Colonic mucosa (tissue), 4 donors: ENCODE measurements around the gene COX14. TPM values are rescaled to one million over a fixed set of nuclear protein-coding genes. Genes with fewer than 3 reads are reported as not detected.

Experiments used
- DNase-seq: peaks from one replicate; pipeline ENCODE4 v3.0.0-alpha.2; 2020
- H3K27ac ChIP-seq: fragments of 200-600 bp; one replicate; pipeline ENCODE4 v1.8.0; 2021
- H3K27me3 ChIP-seq: fragments of 200-600 bp; one replicate; pipeline ENCODE4 v1.8.0; 2021
- H3K36me3 ChIP-seq: fragments of 200-600 bp; one replicate; pipeline ENCODE4 v1.8.0; 2021
- H3K4me1 ChIP-seq: fragments of 200-600 bp; one replicate; pipeline ENCODE4 v1.8.0; 2021; ENCODE audit warnings: mild to moderate bottlenecking
- H3K4me3 ChIP-seq: fragments of 200-600 bp; one replicate; pipeline ENCODE4 v1.8.0; 2021
- H3K9ac ChIP-seq, 2 donors: one replicate each; pipeline ENCODE4 v1.7.0; 2013; ENCODE audit warnings: control low read depth in 2 of 2, low read depth in 2 of 2, low read length in 2 of 2
- H3K9me3 ChIP-seq: fragments of 200-600 bp; one replicate; pipeline ENCODE4 v1.8.0; 2021
- intact Hi-C: fragments of 100-400 bp; cut with DNase I; formaldehyde crosslinking; loops from one replicate; pipeline ENCODE4 v1.14.1; 2022
- total RNA-seq, 2 donors: library from RNA; stranded (reverse); fragmentation: NEBNext Ultra II Directional in 1 of 2; extraction: Animal tissue kit (Norgen Biotek cat#: 25700) in 1 of 2; gene quantifications; one replicate each; pipeline ENCODE4 v1.2.1, GENCODE V29; 2021
- TF ChIP-seq, protein P1 (sequence below): fragments of 200-600 bp; IDR thresholded peaks from one replicate; pipeline ENCODE4 v1.8.0; 2022; ENCODE audit warnings: antibody characterized with exemption, mild to moderate bottlenecking
- donor health status: healthy.
- donor health status: DM: no; HTN: no; CAD: no.
- donor health status: DM: no; HTN: no; CAD: no.

Gene COX14
- total RNA-seq: 10 to 100 TPM; 74.4 to 86.8 TPM

DNA sequence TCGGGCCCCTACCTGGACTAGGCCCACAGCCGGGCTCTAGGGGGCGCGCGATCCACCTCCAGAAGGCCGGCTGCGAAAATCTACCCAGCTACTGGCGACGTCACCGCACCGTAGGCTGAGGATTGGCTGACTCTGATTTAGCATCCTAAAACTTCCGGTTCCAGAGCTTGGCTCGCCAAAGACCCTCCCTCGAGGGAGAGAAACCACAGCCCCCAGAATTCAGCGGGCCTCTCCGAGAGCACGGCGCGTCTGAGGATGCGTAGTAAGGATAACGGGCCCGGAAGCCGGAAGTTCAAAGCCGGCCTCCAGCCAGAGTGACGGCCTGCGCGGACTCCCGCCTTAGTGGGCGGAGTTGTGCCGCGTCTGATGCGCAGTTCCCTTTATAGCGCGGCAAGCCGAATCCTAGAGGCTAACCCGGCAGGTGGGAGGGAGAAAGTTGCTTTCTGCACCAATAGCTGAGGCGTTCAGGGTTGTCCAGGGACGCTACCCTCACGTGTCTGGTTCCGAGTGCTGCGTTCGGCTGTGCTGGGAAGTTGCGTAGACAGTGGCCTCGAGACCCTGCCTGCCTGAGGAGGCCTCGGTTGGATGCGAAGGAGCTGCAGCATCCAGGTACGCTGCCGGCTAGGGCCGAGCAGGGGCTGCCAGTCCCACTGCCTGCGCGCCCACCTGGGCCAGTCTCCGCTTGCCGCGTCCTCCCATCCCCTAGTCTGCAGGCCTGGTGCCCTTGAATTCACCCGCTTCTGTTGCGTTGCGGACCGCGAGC lies at the start of gene COX14:
TSS of gene COX14 (plus strand) at position 544 of the 763 bp plus-strand sequence. CDS start 7,808 bp downstream, outside the sequence.
- TF ChIP-seq, protein P1, sequence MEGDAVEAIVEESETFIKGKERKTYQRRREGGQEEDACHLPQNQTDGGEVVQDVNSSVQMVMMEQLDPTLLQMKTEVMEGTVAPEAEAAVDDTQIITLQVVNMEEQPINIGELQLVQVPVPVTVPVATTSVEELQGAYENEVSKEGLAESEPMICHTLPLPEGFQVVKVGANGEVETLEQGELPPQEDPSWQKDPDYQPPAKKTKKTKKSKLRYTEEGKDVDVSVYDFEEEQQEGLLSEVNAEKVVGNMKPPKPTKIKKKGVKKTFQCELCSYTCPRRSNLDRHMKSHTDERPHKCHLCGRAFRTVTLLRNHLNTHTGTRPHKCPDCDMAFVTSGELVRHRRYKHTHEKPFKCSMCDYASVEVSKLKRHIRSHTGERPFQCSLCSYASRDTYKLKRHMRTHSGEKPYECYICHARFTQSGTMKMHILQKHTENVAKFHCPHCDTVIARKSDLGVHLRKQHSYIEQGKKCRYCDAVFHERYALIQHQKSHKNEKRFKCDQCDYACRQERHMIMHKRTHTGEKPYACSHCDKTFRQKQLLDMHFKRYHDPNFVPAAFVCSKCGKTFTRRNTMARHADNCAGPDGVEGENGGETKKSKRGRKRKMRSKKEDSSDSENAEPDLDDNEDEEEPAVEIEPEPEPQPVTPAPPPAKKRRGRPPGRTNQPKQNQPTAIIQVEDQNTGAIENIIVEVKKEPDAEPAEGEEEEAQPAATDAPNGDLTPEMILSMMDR: peak; percentile 94
- DNase-seq: peak; percentile 99
- intact Hi-C loops: no loop called here
- H3K27ac ChIP-seq: peak within 1 kb of the TSS; percentile 89
- no peaks in the 10 kb centered on the region for H3K36me3 ChIP-seq
- no peaks in the 10 kb centered on the region for H3K27me3 ChIP-seq
- H3K9me3 ChIP-seq: no peaks in the 10 kb centered on the region
- H3K4me1 ChIP-seq: peaks cover 32% of the 10 kb centered on the region
- peak within 1 kb of the TSS; percentile 73 for H3K4me3 ChIP-seq
- H3K9ac ChIP-seq: peak within 1 kb of the TSS; percentile 96 to 99

- Histone ChIP-seq H3K27me3 (no peaks in the 10 kb centered on the region), H3K4me1 (no peaks in the 10 kb centered on the region), H3K9ac (no peak overlapping the region), H3K9me3 (no peaks in the 10 kb centered on the region), H3K36me3 (no peaks in the 10 kb centered on the region), H3K4me3 (no peak overlapping the region), H3K27ac (no peak overlapping the region)
- intact Hi-C loops: loop anchor here (10.0 kb wide), 1 partner anchor 198 kb away; no protein-coding TSS in a partner anchor
- DNase-seq: no peak
- TF ChIP-seq, protein P1: no peak
Measured at GRCh38 chr12:50062728-50063460, 49.1 kb upstream of the COX14 start.

DNA sequence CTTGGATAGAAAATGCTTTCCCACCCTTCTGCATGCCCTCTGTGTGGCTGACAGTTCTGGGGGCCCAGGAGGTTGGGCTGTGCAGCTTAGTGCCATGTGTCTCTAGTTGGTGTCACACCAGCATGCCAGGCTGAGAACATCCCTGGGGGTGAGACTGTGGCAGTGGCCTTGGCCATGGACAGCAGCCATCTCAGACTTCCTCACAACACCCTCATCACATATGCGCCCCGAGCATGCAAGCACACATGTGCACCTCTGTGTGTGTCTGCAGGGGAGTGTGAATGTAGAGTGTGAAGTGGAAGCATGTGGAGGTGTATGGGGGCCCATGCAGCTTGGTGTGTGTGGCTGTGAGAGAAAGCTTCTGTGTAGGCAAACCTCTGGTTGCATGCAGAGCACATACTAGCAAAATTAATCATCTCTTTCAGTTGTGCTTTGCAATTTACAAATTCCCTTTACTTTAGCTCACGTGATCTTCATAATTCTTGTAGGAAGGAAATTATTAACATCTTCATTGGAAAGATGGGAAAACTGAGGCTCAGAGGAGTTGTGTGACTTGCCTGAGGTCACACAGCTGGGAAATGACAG lies 46.2 kb upstream of the COX14 start:
- Histone ChIP-seq H3K27me3 (no peaks in the 10 kb centered on the region), H3K9ac (no peak overlapping the region), H3K9me3 (no peaks in the 10 kb centered on the region), H3K27ac (no peak overlapping the region), H3K4me3 (no peak overlapping the region), H3K36me3 (no peaks in the 10 kb centered on the region), H3K4me1 (no peaks in the 10 kb centered on the region)
- no peak for DNase-seq
- intact Hi-C loops: loop anchor here (5.0 to 10.0 kb wide), 2 partner anchors 94 to 201 kb away; partner anchors contain the start of gene AQP6
- TF ChIP-seq, protein P1: no peak

DNA sequence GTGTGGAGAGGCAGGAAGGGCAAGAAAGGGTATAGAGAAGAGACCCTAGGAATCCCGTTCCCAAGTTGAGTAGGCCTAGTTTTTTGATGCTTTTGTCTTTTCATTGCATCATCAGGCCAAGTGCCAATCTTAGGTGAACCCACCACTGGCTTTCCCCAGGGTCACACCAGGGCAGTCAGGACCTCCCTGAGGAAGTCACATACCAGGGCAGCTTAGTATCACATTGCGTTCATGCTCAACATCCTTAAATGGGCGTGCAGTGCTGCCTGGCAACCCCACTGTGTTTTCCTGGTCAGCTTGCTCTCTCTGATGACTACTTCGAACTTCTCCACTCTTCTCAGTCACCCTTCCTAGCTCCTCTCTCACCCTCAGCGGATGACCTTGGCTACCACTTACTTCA lies 45.6 kb upstream of the COX14 start:
- TF ChIP-seq, protein P1: no peak
- Histone ChIP-seq H3K9ac (no peak overlapping the region), H3K4me3 (no peak overlapping the region), H3K4me1 (no peaks in the 10 kb centered on the region), H3K9me3 (no peaks in the 10 kb centered on the region), H3K27ac (no peak overlapping the region), H3K27me3 (no peaks in the 10 kb centered on the region), H3K36me3 (no peaks in the 10 kb centered on the region)
- intact Hi-C loops: loop anchor here (5.0 to 10.0 kb wide), 2 partner anchors 94 to 202 kb away; partner anchors contain the start of gene AQP6
- DNase-seq: no peak

GRCh38 chr12:50069069-50069468 lies 43.0 kb upstream of the COX14 start:
- Histone ChIP-seq H3K9ac (no peak overlapping the region), H3K4me3 (no peak overlapping the region), H3K9me3 (no peaks in the 10 kb centered on the region), H3K4me1 (no peaks in the 10 kb centered on the region), H3K27me3 (no peaks in the 10 kb centered on the region), H3K27ac (no peak overlapping the region), H3K36me3 (no peaks in the 10 kb centered on the region)
- no peak for DNase-seq
- intact Hi-C loops: loop anchor here (5.0 to 10.0 kb wide), 2 partner anchors 97 to 204 kb away; partner anchors contain the start of gene AQP6
- TF ChIP-seq, protein P1: no peak
